Measurements from ENCODE around the gene CARS1.
A peak's percentile ranks its signal among the peaks of the same experiment; 100 is the strongest.

The CARS1 gene

GRCh38 chr11:2981130-2981529 lies 76.1 kb downstream of the CARS1 start:
- TF ChIP-seq, protein P1, sequence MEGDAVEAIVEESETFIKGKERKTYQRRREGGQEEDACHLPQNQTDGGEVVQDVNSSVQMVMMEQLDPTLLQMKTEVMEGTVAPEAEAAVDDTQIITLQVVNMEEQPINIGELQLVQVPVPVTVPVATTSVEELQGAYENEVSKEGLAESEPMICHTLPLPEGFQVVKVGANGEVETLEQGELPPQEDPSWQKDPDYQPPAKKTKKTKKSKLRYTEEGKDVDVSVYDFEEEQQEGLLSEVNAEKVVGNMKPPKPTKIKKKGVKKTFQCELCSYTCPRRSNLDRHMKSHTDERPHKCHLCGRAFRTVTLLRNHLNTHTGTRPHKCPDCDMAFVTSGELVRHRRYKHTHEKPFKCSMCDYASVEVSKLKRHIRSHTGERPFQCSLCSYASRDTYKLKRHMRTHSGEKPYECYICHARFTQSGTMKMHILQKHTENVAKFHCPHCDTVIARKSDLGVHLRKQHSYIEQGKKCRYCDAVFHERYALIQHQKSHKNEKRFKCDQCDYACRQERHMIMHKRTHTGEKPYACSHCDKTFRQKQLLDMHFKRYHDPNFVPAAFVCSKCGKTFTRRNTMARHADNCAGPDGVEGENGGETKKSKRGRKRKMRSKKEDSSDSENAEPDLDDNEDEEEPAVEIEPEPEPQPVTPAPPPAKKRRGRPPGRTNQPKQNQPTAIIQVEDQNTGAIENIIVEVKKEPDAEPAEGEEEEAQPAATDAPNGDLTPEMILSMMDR (IDR thresholded peaks at IDR 0.05; ENCODE audit: low read depth, low read length), result no peak
- H3K4me3 ChIP-seq (ENCODE audit: low read depth, low read length), result no peak overlapping the region

DNA sequence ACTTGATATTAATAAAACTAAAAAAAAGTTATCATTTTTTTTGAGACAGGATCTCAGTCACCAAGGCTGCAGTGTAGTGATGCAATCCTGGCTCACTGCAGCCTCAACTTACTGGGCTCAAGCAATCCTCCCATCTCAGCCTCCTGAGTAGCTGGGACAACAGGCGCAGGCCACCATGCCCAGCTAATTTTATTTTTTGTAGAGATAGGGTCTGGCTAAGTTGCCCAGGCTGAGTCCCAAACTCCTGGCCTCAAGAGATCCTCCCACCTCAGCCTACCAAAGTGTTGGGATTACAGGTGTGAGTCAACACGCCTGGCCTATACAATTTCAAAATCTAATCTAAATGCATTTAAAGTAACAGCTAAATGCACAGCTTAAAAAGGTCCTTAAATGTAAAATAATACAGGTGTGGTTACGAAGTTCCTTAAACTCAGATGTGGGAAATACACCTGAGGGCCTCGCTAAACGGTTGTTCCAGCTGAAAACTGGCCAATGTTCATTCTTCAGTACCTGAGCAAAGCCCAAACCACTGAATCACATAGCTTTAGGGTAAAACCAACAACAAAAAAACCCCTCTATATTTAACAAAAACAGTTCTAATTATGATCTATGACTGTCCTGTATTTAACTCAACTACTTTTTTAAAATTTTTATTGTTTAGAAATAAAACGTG lies 76.9 kb downstream of the CARS1 start:
- no peak overlapping the region for H3K4me3 ChIP-seq (ENCODE audit: low read depth, low read length)
- TF ChIP-seq, protein P1 (IDR thresholded peaks at IDR 0.05; ENCODE audit: low read depth, low read length), result no peak

DNA sequence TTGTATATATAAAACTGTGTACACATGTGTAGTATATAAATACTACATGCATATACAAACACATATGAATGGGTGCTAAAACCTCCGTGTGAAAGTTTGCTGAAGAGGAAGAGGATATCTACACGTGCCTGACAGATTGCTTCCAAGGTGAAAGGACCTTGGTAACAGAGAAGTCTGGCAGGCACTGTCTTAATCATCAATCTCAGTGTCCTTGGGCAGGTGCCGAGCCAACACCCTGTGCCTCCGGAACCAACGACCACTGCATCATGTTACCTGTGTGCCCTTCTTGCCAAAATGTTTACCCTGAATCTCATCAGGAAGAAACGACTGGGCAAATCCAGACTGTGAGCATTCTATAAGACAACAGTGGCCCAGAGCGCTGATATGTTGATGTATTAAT lies 80.1 kb downstream of the CARS1 start:
- TF ChIP-seq, protein P1 (IDR thresholded peaks at IDR 0.05; ENCODE audit: low read depth, low read length), result no peak
- H3K4me3 ChIP-seq (ENCODE audit: low read depth, low read length), result no peak overlapping the region

- TF ChIP-seq, protein P1 (IDR thresholded peaks at IDR 0.05; ENCODE audit: low read depth, low read length), result no peak
Observed at GRCh38 chr11:2976294-2977063, 80.7 kb downstream of the CARS1 start.

DNA sequence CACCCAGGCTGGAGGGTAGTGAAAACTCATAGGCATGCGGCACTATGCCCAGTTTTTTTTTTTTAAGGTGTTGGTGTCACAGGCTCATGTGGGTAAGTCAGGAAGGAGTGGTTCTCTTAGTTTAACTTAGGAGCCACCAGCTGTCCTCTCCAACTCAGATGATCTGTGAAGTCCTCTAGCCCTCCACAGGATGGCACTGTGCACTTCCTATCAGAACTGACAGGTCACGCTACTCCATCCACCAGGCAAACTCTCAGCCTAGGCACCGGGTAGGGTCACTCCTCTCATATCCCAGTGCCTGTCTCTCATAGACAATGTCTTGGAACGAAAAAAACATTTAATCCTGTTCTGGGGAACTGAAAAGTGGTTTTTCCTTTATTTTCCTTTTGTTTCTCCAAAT lies 81.6 kb downstream of the CARS1 start:
- TF ChIP-seq, protein P1 (IDR thresholded peaks at IDR 0.05; ENCODE audit: low read depth, low read length), result peak; percentile 40

More at GRCh38 chr11:2976294-2977063, 80.7 kb downstream of the CARS1 start:
- no peak overlapping the region for H3K4me3 ChIP-seq (ENCODE audit: low read depth, low read length)

GRCh38 chr11:2974272-2974671 lies 83.0 kb downstream of the CARS1 start:
- TF ChIP-seq, protein P1 (IDR thresholded peaks at IDR 0.05; ENCODE audit: low read depth, low read length), result no peak
- H3K4me3 ChIP-seq (ENCODE audit: low read depth, low read length), result no peak overlapping the region

More for the DNA sequence above, 81.6 kb downstream of the CARS1 start:
- H3K4me3 ChIP-seq (ENCODE audit: low read depth, low read length), result no peak overlapping the region

- TF ChIP-seq, protein P1 (IDR thresholded peaks at IDR 0.05; ENCODE audit: low read depth, low read length), result no peak
Observed at GRCh38 chr11:2968341-2968900, 88.8 kb downstream of the CARS1 start.

More at GRCh38 chr11:2968341-2968900, 88.8 kb downstream of the CARS1 start:
- H3K4me3 ChIP-seq (ENCODE audit: low read depth, low read length), result no peak overlapping the region

Data from WI38 (cell line).